ENCODE results near the gene PROC. TPM values are rescaled to one million over a fixed set of nuclear protein-coding genes. Genes with fewer than 3 reads are reported as not detected.

Gene PROC
- total and polyA plus RNA-seq, 2 of the 8 experiments (the other 6 are each of a cell fraction or from before 2014, with no cell fraction given) = 1.5 to 1.6 TPM

GRCh38 chr2:127392133-127392827 lies 25.9 kb upstream of the PROC start:
- Histone ChIP-seq H3K36me3 (ENCODE audit: control insufficient read depth in 2 of 4, insufficient read depth in 4 of 4, low read length in 3 of 4) (no peaks in the 10 kb centered on the region), H3K27me3 (replicated peaks in 1 of 4; ENCODE audit: control insufficient read depth in 3 of 4, extremely low read depth in 1 of 4, insufficient read depth in 3 of 4, low read length in 3 of 4) (no peaks in the 10 kb centered on the region; a peak in 1 of 7 replicates), H3K9me3 (ENCODE audit: insufficient read depth in 2 of 2, low read depth in 1 of 2, low read length in 1 of 2) (0 out of 4 replicates have a peak, but pooled peaks cover 0 to 3% of the 10 kb centered on the region in 2 experiments), H2AK5ac (ENCODE audit: low read depth, low read length) (no peak overlapping the region), H3K23ac (ENCODE audit: insufficient read length) (no peak overlapping the region), H2AFZ (ENCODE audit: low read length) (no peak overlapping the region), H4K5ac (ENCODE audit: insufficient read length, low read depth, low read length) (no peak overlapping the region), H3K4me3 (ENCODE audit: extremely low read depth in 1 of 4, insufficient read depth in 2 of 4, low read depth in 3 of 4, low read length in 4 of 4) (no peak overlapping the region), H2BK12ac (ENCODE audit: low read depth, low read length) (no peak overlapping the region), H3K4ac (replicated peaks; ENCODE audit: insufficient read length, low read depth, low read length) (no peak overlapping the region), H3K79me2 (ENCODE audit: control insufficient read depth in 1 of 2, insufficient read depth in 2 of 2, low read length in 2 of 2) (no peaks in the 10 kb centered on the region), H2BK15ac (ENCODE audit: low read length) (no peak overlapping the region), H4K91ac (replicated peaks; ENCODE audit: insufficient read length, low read length) (no peak overlapping the region), H3K4me1 (replicated peaks in 1 of 4; ENCODE audit: control insufficient read depth in 3 of 4, insufficient read depth in 4 of 4, low read length in 3 of 4) (peaks cover 0 to 8% (median 3%) of the 10 kb centered on the region in 4 experiments; a peak in 3 of 7 replicates), H3K23me2 (ENCODE audit: low read depth, low read length) (peaks cover 2% of the 10 kb centered on the region; the same call in 1 of the 2 replicates), H2BK120ac (replicated peaks; ENCODE audit: low read depth, low read length) (no peak overlapping the region), H3K4me2 (ENCODE audit: insufficient read depth in 1 of 2, low read depth in 2 of 2, low read length in 2 of 2) (no peak overlapping the region), H3K18ac (ENCODE audit: extremely low read depth, low read length) (no peak overlapping the region), H3K27ac (ENCODE audit: low read depth, low read length) (no peak overlapping the region), H2BK20ac (ENCODE audit: low read length) (no peak overlapping the region), H3K14ac (ENCODE audit: insufficient read length) (no peak overlapping the region), H4K20me1 (replicated peaks in 1 of 2; ENCODE audit: control insufficient read depth in 1 of 2, insufficient read depth in 2 of 2, low read length in 2 of 2) (no peaks in the 10 kb centered on the region), H3K9ac (replicated peaks in 1 of 4; ENCODE audit: extremely low read depth in 1 of 4, low read depth in 3 of 4, low read length in 3 of 4) (no peak overlapping the region), H3K56ac (replicated peaks; ENCODE audit: insufficient read length, low read depth, low read length) (no peak overlapping the region), H3K79me1 (ENCODE audit: low read depth, low read length) (no peaks in the 10 kb centered on the region), H4K8ac (ENCODE audit: extremely low read depth, insufficient read depth, low read length) (no peak overlapping the region), H2BK5ac (ENCODE audit: low read depth, low read length) (no peak overlapping the region)
- no peak for DNase-seq (ENCODE audit: low read depth in 1 of 2, low spot score in 2 of 2)
- no peak for FAIRE-seq
- POLR2A ChIA-PET (ENCODE audit: partially characterized antibody) = no interaction called here
- CTCF ChIA-PET (ENCODE audit: partially characterized antibody) = interaction anchor here (1.0 to 1.3 kb wide), 2 partner anchors 24 to 68 kb away, joined by 4 read pairs; no protein-coding TSS in a partner anchor
- 84% methylated on average over 2 of the region's 2 CpGs; no CpG with 5 or more reads in 1 of the 2 experiments for WGBS, 2 experiments (ENCODE audit: extremely low coverage in 1 of 2, insufficient coverage in 1 of 2, insufficient read length in 1 of 2, insufficient replicate concordance in 2 of 2, low coverage in 1 of 2, low lambda C conversion rate in 2 of 2, missing lambda C conversion rate in 1 of 2)
- TF ChIP-seq HDAC6 (IDR thresholded peaks at IDR 0.05; ENCODE audit: low read depth, low read length) (no peak), RFX5 (IDR thresholded peaks at IDR 0.05; ENCODE audit: borderline replicate concordance, low read depth, low read length) (no peak), ZNF274 (IDR thresholded peaks at IDR 0.05; ENCODE audit: borderline replicate concordance, extremely low read depth, low read length) (no peak), BRCA1 (IDR thresholded peaks at IDR 0.05; ENCODE audit: low read depth, low read length) (no peak), CTBP2 (IDR thresholded peaks at IDR 0.05; ENCODE audit: borderline replicate concordance, insufficient read depth, insufficient read length, low read length) (no peak), NRF1 (IDR thresholded peaks at IDR 0.05; ENCODE audit: low read depth, low read length) (no peak), JUN (IDR thresholded peaks at IDR 0.05; ENCODE audit: low read depth, low read length) (no peak), KDM5A (IDR thresholded peaks at IDR 0.05; ENCODE audit: low read length) (no peak), NANOG (IDR thresholded peaks at IDR 0.05; ENCODE audit: insufficient read depth, low read depth, low read length, poor library complexity, severe bottlenecking) (no peak), GABPA (IDR thresholded peaks at IDR 0.05; ENCODE audit: borderline replicate concordance, insufficient read depth, low read length) (no peak)
